Stomach (tissue), 4 donors: ENCODE results near the gene FBXL5.
A peak's percentile ranks its signal among the peaks of the same experiment; 100 is the strongest.

Experiments
- POLR2A ChIP-seq, 4 donors: fragments of 450-650 bp; IDR thresholded peaks; one replicate each; pipeline ENCODE4 v1.6.1; 2016; ENCODE audit warnings: antibody characterized with exemption in 4 of 4, control low read depth in 2 of 4, mild to moderate bottlenecking in 1 of 4, moderate library complexity in 1 of 4
- TF ChIP-seq, protein P1 (sequence below), 7 experiments: fragments of 450-650 bp in 4 of 7; fragments of 200-600 bp in 3 of 7; sonication (generic) in 3 of 7; IDR thresholded peaks; one replicate each; pipeline ENCODE4 v1.5.1; 2016 to 2019; ENCODE audit warnings: antibody characterized with exemption in 7 of 7, control low read depth in 2 of 7, mild to moderate bottlenecking in 1 of 7

DNA sequence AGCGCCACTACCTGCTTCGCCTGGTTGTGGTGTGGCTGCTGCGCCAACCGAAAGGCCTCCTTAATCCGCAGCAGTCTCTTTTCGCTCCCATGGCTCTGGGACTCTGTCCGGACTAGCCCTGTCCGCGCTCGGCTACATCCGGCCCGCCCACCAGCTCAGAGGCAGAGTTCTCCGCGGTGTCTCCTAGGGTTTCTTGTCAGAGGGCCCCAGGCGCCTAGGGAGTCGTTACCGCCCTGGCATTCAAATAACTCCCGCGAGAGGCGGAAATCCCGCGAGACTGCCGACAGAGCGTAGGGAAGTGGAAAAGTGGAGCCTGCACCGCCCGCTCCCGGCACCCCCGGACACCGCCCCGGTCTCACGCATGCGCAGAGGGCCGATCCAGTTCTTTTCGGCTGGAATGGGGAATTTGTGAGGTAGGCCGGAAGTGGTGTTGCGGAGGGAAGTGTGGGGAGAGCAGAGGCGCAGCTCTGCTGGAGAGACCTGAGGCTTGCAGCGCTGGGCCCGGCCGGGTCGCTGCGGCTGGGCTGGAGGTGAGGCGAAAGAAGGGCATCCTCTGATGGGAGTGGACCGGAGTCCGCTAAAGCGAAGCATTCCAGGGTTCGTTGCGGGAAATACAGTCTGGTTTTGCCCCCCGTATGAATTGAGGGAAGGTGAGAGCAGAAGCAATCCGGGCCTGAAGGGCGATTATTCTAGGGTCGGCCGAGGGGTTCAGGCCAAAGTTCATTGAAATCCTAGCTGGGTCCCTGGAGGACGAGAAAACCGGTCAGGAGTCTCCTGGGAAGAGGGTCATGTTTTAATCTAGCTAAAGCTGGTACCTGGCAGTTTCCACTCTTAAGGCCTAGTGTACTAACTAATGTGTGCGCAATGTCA lies 26.4 kb upstream of the FBXL5 start, which contains the start of gene FAM200B:
- TF ChIP-seq, protein P1, sequence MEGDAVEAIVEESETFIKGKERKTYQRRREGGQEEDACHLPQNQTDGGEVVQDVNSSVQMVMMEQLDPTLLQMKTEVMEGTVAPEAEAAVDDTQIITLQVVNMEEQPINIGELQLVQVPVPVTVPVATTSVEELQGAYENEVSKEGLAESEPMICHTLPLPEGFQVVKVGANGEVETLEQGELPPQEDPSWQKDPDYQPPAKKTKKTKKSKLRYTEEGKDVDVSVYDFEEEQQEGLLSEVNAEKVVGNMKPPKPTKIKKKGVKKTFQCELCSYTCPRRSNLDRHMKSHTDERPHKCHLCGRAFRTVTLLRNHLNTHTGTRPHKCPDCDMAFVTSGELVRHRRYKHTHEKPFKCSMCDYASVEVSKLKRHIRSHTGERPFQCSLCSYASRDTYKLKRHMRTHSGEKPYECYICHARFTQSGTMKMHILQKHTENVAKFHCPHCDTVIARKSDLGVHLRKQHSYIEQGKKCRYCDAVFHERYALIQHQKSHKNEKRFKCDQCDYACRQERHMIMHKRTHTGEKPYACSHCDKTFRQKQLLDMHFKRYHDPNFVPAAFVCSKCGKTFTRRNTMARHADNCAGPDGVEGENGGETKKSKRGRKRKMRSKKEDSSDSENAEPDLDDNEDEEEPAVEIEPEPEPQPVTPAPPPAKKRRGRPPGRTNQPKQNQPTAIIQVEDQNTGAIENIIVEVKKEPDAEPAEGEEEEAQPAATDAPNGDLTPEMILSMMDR (IDR thresholded peaks at IDR 0.05), result peak in 2 of 7 experiments; percentile 13 to 38
- TF ChIP-seq POLR2A (IDR thresholded peaks at IDR 0.05), result peak in 2 of 4 donors; percentile 62 to 73
